Measurements from ENCODE around the gene PPARG. TPM values are rescaled to one million over a fixed set of nuclear protein-coding genes. Genes with fewer than 3 reads are reported as not detected.
A peak's percentile ranks its signal among the peaks of the same experiment; 100 is the strongest.

PPARG gene
- total RNA-seq, 1 donor from 2014 or later, result 7.8 TPM

DNA sequence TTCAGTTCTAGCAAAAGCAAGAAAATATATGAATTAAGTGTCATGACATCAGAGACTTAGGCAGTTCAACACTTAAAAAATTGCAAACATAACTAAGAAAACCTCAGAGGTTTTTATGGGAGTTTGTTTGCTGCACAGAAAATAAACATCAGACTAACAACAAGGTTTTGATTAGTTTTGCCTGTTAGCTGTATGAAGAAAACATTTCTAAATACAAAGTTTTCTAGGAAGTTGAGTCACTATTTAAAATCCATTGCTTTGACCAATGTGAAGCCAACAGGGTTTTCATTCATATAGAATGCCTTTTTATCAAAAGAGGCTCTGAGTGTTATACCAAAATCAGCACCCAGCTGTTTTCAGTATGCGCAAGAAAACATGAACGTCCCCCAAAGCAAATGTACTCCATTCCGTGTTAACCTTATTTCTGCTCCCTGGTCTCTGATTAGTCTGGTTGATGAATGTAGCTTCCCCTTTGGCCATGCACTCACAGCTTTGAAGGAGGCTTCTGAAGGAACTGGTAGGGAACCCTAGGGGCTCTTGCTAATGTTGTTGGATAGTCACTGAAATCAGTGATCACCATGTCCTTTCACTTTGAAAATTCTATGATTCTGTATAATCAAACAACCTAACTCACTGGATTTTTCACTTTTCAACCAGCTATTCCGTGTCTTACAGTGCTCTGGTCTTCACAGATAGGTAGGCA is 105.8 kb downstream of the PPARG start:
- DNase-seq (ENCODE audit: low spot score), result no peak
- intact Hi-C loops (cut with DNase I), result no loop called here

DNA sequence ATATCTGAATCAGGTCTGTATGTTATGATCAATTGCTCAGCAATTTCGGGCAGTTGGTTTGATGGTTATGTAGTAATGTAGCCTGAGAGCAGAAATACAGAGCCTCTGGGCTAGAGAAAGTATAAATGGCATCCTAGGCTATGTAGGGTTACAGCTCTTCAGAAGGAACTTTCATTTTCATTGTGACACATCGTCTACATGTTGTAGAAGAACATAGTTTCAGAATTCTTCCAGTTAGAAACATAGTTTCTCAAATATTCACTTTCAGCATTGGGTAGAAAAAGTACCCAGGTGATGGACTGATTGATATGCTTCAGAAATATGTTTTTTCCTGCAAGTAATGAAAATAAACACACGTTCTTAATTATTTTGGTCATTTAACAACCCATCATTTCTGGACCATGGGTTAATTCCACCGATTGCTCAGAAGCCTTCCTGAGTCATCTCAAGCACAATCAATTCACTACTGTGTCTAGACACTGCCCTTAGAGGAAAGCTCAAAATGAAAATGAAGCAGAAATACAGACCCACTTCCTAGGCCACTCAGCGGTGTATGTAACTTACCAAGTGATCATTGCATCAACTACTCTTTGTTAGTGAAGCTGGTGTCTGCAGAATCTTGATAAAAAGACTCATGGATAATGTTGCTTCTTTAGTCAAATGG is 106.6 kb downstream of the PPARG start:
- intact Hi-C loops (cut with DNase I), result no loop called here
- no peak for DNase-seq (ENCODE audit: low spot score)

DNA sequence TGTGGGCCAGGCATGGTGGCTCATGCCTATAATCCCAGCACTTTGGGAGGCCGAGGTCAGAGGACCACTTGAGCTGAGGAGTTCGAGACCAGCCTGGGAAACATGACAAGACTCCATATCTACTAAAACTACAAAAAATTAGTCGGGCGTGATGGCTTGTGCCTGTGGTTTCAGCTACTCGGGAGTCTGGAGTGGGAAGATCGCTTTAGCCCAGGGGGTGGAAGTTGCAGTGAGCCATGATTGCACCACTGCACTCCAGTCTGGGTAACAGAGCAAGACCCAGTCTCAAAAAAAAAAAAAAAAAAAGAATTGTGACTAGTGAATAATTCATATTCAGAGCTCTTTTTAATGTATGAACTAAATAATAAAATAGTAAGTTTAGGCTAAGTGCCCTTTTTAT is 107.6 kb downstream of the PPARG start:
- intact Hi-C loops (cut with DNase I), result no loop called here
- DNase-seq (ENCODE audit: low spot score), result no peak

DNA sequence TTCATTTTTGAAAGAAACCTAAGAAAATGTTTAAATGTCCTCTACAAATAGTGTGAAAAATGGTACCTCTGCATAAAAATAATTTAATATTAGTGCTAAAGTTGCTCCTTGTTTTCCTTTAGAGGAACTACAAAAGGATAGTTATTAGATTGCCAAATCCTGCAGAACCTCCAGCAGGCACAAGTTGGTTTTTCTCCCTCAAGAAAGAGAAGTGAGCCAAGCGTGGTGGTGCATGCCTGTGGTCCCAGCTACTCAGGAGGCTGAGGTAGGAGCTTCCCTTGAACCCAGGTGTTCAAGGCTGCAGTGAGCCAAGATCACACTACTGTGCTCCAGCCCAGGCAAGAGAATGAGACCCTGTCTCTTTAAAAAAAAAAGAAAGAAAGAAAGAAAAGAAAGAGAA is 110.4 kb downstream of the PPARG start:
- intact Hi-C loops (cut with DNase I), result no loop called here
- DNase-seq (ENCODE audit: low spot score), result no peak

DNA sequence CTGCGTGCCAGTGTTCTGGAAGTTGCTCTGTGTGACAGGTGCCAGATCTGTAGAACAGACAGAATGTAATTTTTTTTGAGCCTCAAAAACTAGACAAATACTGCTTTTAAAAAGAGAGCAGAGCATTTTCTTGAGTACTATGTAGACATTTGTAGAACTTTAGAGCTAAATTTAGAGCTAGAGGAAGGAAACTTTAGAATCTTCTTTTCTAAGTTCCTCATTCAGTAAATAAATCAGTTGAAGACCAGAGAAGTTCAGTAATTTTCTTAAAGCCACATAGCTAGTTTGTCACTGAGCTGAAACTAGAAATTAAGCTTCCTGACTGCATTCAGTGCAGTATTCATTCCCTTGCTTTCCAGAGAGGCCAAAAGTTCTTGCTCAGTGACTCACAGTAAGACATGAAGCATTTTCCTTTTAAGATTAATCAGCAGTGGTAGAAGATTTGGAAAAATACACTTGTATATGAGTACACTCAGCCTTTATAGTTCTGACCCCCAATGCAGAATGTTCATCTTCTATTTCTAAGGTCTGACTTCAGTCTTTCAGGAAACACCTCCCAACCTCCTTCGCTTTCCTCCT is 111.8 kb downstream of the PPARG start:
- intact Hi-C loops (cut with DNase I), result no loop called here
- no peak for DNase-seq (ENCODE audit: low spot score)

DNA sequence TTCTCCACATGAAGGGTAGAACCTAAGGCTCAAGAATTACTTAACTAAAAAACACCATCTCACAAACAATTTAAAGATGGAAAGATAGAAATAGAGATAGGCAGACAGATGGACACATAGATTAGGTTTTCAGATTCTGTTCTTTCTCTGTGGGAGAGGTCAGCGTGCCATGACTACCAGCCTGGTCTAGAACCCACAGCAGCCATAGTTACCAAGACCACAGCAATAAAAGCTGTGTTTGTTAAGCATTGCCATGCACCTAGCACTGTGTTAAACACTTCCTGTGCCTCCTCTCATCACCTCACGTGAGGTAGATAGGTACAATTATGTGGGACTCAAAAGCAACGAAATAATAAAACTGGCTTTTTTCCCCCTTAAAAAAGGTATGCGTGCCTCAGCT is 112.3 kb downstream of the PPARG start:
- intact Hi-C loops (cut with DNase I), result no loop called here
- DNase-seq (ENCODE audit: low spot score), result no peak

DNA sequence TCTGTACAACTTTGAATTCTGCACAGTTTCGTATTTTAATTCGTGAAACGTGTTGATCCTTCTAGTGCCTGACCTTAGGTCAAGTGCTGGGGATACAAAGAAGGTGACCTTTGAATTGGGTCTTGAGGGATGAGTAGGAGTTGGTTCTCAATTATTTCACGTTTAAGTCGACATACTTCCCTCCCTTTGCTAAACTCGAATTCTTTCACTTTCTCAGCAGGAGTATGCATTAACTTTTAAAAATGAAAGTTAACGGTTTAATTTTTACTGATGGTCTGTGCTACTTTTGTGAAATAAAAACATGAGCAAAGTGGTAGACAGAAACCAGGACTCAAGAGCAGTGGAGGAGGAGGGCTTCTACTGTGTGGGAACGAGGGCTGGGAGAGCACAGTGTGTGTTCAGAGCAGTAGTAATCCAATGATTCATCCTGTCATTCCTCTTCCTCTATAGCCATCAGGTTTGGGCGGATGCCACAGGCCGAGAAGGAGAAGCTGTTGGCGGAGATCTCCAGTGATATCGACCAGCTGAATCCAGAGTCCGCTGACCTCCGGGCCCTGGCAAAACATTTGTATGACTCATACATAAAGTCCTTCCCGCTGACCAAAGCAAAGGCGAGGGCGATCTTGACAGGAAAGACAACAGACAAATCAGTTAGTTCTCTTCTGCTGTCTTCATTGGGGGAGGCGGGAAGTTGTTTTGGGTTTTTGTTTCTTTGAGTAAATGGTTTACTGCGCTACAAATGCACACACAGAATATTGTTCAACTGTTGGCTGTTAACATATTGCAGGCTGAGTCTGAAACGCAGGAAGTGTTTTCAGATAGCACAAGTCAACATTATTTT is 116.8 kb downstream of the PPARG start:
- peak; percentile 88 for DNase-seq (ENCODE audit: low spot score)
- intact Hi-C loops (cut with DNase I), result no loop called here

DNA sequence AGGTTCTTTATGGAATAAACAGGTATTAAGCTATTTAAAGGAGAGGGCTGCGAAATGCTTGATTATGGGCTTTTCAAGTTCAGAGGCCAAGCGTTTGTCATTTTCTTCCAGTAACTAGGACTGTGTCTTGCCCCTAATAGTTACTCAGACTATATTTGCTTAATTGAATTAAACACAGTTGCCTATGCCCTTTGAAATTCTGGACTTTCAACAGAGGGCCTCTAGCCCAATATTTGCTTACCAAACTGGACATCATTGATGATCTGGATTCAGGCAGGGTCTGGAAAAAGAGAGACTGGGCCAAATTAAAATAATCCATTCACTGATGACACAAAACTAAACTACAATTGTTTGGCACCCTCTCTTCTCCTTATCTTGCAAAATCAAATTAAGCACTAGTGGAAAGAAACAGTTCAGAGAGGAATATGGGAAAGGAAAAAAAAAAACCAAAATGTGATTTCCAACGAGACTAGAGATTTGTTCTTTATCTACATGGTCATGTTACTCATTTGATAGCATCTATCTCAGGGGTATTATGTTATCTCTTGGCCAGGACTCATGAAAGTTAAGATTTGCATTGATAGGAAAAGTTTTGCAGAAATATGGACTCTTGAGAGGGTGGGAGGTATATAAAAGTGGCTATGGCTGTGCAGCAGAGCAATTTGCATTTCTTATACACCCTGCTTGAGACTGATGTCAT is 120.3 kb downstream of the PPARG start:
- DNase-seq (ENCODE audit: low spot score), result no peak
- intact Hi-C loops (cut with DNase I), result no loop called here

DNA sequence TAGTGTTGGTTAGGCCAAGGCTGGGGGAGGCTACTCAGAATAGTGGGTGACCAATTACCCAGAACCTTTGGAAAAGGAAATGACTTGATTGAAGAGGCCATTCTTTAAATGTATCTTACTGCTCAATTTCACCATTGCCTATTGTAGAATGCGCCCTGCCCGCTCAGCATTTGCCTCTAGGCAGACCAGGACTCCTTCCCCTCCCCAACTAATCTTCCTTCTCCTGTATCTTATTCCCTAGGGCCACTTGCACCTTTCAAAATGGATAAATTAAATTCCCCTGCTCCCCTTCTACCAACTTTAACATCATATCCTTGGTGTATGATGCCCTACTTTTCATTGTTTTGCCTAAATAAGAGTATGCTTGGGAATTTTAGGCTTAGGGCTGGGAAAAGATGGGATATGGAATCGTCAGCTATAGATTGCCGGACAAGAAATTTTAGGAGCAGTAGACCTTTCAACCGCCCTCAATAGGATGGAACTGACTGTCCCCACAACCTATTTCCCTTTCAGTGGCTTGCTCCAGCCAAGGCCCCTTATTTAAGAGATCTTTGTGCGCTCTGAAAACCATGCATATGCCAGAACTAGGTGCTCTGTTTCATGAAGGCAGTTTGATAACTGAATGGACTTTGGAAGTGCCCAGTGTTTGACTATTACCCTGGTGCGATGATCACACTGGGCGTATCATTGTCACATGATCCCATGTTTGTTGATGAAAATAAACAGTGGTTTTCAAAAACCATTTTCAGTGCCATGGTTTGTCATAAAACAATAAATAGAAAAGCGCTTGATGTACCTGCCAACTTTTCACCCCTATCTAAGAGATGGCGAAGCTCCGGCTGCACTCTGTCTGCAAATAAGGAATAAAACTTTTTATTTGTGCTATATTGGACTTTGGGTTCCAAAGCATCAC is 121.1 kb downstream of the PPARG start:
- DNase-seq (ENCODE audit: low spot score), result no peak
- intact Hi-C loops (cut with DNase I), result no loop called here

DNA sequence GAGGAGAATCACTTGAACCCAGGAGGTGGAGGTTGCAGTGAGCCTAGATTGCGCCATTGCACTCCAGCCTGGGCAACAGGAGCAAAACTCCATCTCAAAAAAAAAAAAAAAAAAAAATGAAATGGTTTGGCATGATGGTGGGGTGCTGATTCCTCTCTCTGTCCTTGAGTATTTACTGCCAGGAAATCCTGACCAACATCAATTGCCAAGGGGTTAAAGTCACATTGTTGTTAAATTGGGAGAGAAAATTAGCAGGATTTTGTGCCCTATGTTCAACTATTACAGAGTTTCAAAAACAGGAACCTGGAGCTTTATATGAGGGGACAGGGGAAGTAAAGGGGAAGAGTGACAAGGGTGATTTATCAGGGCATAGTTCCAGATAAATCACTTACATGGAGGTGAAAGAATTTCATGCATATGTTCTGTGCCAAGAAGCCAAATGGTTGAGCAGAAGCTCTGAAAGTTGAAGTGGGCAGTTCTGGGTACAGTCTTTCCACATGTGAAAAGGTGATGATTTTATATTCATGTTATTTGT is 124.9 kb downstream of the PPARG start:
- DNase-seq (ENCODE audit: low spot score), result no peak
- intact Hi-C loops (cut with DNase I), result no loop called here

DNA sequence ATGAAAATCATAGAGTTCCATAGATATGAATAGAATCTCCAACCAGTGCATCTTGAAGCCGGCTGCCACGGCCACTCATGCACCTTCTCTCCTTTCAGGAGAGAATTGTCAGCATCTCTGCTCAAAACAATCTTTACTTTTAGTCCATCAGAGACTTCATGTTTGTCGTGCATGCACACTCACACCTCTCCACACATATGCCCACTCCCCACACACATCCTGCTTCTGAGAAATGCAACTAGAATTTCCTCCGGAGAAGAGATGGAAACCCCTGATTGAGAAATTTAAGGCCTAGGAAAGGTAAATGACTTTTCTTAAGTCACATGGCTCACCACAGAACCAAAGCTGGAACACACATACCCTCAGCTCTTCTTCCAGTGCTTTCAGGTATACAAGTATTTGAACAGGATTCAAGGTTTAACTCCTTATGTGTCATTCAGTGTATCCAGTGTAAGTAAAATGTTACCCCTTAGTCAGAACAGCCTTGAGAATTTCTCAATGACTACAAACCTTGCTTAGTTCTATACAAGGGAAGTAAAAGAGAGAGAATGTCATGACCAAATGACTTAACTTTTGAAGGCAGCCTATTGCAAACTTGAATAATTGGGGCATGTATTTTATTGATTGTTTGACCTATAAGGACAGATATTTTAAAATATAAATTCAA is 126.3 kb downstream of the PPARG start:
- DNase-seq (ENCODE audit: low spot score), result no peak
- intact Hi-C loops (cut with DNase I), result no loop called here

DNA sequence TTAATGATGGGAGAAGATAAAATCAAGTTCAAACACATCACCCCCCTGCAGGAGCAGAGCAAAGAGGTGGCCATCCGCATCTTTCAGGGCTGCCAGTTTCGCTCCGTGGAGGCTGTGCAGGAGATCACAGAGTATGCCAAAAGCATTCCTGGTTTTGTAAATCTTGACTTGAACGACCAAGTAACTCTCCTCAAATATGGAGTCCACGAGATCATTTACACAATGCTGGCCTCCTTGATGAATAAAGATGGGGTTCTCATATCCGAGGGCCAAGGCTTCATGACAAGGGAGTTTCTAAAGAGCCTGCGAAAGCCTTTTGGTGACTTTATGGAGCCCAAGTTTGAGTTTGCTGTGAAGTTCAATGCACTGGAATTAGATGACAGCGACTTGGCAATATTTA is 127.9 kb downstream of the PPARG start:
- DNase-seq (ENCODE audit: low spot score), result no peak
- intact Hi-C loops (cut with DNase I), result no loop called here

DNA sequence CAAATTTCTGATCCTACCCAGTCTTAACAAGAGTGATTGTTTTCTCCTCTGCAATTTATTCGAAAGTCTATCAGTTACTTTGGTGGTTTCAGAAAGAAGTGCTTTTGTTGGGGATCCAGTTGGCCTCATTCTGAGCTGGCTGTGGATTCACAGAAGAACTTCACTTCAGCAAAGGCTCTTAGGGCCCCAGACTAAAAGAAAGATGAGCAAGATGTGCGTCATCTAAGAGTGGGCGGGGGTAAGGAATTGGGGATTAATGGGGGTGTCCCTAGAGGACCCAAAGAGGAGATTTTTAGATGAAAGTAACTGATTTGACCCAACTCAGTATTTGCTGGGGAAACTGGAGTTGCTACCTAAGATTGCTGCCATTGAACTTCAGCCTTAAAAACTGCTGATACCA is 131.5 kb downstream of the PPARG start:
- intact Hi-C loops (cut with DNase I), result no loop called here

DNA sequence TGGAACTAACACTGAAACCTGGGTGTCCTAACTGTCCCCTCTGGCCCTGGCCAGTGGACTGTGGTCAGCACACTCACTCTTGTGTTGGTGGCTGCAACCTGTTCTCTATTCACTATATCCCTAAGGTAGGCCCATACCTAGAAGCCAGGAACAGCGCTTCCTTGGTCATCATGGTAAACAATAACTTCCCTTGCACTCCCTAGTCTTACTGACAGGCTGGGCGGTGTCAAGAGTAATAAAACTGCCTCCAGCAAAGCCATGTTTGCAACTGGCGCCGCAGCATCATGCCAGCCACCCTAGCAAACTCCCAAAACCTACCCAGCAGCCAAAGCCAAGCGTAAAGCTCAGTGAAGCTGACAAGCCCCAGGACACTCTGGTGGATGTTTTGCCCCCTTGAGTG is 132.3 kb downstream of the PPARG start:
- no peak for DNase-seq (ENCODE audit: low spot score)
- intact Hi-C loops (cut with DNase I), result no loop called here

More for the DNA sequence above, 131.5 kb downstream of the PPARG start:
- DNase-seq (ENCODE audit: low spot score), result no peak

DNA sequence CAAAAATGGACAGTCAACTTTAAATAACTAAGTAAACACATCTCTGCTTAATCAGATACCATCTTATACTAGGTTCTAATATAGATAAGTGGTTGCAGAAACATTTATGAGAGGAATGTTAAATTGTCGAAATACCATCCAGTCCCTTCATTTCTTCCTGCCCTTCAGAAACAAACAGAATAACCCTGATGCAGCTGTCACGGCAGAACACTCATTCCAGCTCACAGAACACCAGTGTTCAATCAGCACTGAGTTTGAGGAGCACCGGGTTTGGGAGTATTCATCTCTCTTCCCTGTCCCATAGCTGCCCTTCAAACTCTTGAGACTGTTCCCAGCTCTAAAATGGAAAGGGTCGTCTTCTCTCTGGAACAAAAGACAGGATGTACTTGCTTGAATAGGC is 134.3 kb downstream of the PPARG start:
- no peak for DNase-seq (ENCODE audit: low spot score)
- intact Hi-C loops (cut with DNase I), result no loop called here

DNA sequence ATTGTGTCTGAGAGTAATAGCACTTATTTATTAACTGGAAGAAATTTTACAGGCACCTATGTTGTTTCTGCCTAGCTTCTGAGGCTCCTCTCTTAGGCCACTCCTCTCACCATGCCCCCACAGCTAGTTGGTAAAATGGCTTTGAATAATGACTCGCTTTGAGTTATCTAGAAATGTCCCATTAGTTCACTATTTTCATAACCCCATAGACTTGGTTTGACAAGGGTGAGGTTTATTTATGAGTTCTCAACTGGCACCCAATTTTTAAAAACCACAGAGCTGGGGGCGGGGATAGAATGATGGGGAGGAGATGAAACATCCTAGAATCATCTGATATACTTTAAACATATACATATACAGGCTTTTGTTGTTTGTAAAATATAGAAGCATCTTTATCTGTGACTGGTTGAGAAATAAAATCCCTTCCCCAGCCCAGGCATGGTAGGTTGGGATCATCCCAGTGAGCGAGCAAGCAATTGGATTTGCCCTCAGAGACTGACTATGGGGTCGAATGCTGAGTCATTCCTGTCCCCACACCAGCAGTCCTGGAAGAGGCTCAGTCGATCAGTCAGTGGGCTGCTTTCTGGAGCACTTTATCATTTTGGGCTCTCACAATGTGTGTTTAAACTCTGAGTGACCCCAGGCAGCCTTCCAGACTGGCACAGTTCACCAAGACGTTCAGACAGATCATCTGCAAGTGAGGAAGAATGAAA is 135.2 kb downstream of the PPARG start:
- intact Hi-C loops (cut with DNase I), result no loop called here
- DNase-seq (ENCODE audit: low spot score), result no peak

DNA sequence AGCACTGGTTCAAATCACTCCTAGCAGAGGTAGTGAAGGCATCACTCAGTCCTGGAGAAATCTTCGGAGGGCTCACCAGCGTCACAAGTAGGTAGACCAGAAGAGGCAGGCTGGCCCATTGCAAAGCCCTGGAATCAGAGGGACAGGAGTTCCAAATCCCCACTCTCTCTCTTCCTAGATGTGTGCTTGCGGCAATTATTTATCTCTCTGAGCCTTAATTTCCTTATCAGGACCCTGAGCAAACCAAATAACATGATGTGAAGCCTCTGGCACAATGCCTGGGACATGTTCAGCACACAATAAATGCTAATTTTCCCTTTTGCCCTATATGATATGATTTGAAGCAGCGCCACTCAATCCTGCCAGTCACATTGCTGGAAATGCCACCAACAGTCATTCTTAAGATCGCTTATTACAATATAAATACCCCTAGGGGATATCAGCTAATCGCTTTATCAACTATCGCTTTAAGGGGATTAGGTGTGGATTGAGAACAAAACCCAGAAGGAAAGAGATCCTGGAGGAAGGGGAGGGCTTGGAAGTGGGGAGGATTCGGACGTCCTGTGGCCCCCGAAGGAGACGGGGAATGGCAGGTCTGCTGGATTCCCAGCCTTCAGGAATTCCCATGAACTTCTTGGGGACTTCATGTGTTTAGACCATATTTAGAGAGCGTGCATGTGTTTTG is 135.9 kb downstream of the PPARG start:
- DNase-seq (ENCODE audit: low spot score), result no peak
- intact Hi-C loops (cut with DNase I), result no loop called here

All from cardiac septum (tissue), 1 donor.